Right atrium auricular region (tissue), 2 donors: ENCODE measurements around the gene OOEP. TPM values are rescaled to one million over a fixed set of nuclear protein-coding genes. Genes with fewer than 3 reads are reported as not detected.

Experiments
- DNase-seq: peaks from one replicate; pipeline ENCODE4 v3.0.0-alpha.2; 2019; ENCODE audit warnings: low spot score
- H3K27ac ChIP-seq, 2 donors: fragments of 200-600 bp; sonication (generic); 1 replicate in 1 of 2; 2 replicates in 1 of 2; pipeline ENCODE4 v1.5.1; 2016 to 2019
- H3K27me3 ChIP-seq, 2 donors: fragments of 200-600 bp; sonication (generic); one replicate each; pipeline versions ENCODE4 v1.5.1 to v1.6.0; 2017 to 2019
- H3K36me3 ChIP-seq: fragments of 200-600 bp; sonication (generic); one replicate; pipeline ENCODE4 v1.5.1; 2016
- H3K4me1 ChIP-seq, 2 donors: fragments of 200-600 bp; sonication (generic); one replicate each; pipeline versions ENCODE4 v1.5.1 to v1.6.0; 2017 to 2019
- H3K4me3 ChIP-seq, 2 donors: fragments of 200-600 bp; sonication (generic); 1 replicate in 1 of 2; 2 replicates in 1 of 2; pipeline ENCODE4 v1.5.1; 2017 to 2019; ENCODE audit warnings: mild to moderate bottlenecking in 1 of 2, moderate library complexity in 1 of 2
- H3K9me3 ChIP-seq, 2 donors: fragments of 200-600 bp; sonication (generic); one replicate each; pipeline ENCODE4 v1.5.1; 2019
- total RNA-seq, 2 donors: library from RNA; depleted of rRNA; stranded (reverse); fragments of >200 nt; gene quantifications; one replicate each; pipeline ENCODE4 v1.1.0, GENCODE V29; 2016
- TF ChIP-seq, protein P1 (sequence below), 2 donors: fragments of 200-600 bp; sonication (generic); IDR thresholded peaks; one replicate each; pipeline ENCODE4 v1.5.1; 2019; ENCODE audit warnings: antibody characterized with exemption in 2 of 2

OOEP gene
- total RNA-seq, 2 donors from 2014 or later, result not detected

DNA sequence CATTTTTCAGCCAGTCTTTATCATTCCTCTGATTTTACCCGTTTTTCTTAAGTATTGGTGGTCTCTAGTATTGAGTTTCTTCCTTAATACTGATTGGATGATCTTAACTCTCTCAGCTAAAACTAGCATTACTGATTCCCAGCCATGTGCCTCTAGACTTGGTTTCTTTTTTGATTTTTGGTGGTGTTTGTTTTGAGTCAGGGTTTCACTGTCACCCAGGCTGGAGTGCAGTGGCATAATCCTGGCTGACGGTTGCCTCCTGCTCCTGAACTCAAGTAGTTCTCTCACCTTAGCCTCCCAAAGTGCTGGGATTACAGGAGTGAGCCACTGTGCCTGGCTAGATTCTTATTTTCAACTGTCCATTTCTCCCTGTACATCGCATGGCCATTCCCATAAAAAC is 40.5 kb downstream of the OOEP start:
- TF ChIP-seq, protein P1, sequence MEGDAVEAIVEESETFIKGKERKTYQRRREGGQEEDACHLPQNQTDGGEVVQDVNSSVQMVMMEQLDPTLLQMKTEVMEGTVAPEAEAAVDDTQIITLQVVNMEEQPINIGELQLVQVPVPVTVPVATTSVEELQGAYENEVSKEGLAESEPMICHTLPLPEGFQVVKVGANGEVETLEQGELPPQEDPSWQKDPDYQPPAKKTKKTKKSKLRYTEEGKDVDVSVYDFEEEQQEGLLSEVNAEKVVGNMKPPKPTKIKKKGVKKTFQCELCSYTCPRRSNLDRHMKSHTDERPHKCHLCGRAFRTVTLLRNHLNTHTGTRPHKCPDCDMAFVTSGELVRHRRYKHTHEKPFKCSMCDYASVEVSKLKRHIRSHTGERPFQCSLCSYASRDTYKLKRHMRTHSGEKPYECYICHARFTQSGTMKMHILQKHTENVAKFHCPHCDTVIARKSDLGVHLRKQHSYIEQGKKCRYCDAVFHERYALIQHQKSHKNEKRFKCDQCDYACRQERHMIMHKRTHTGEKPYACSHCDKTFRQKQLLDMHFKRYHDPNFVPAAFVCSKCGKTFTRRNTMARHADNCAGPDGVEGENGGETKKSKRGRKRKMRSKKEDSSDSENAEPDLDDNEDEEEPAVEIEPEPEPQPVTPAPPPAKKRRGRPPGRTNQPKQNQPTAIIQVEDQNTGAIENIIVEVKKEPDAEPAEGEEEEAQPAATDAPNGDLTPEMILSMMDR (IDR thresholded peaks at IDR 0.05), result no peak
- H3K9me3 ChIP-seq, result no peaks in the 10 kb centered on the region
- H3K36me3 ChIP-seq, result no peaks in the 10 kb centered on the region
- H3K4me3 ChIP-seq, result no peak overlapping the region
- H3K27ac ChIP-seq, result no peak overlapping the region
- H3K27me3 ChIP-seq, result no peaks in the 10 kb centered on the region
- H3K4me1 ChIP-seq, result no peaks in the 10 kb centered on the region
- no peak for DNase-seq

DNA sequence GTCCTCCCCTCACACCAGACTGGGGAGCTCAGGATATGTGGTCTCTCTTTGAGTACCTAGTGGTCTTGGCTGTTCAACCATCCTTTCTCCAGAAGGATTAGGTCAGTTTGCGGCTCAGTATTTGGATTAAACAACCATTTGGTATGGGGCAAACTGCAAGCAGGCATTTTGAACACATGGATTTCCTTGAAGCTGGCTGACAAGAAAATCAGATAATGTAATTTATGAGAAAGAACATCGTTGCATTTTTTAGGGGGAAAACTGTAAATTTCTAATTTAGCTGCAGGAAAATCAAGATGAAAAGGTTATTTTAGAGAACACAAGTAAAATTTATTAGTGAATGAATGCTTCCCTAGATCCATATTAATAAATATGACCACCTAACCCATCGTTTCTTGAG is 40.9 kb downstream of the OOEP start:
- DNase-seq, result no peak
- Histone ChIP-seq H3K36me3 (no peaks in the 10 kb centered on the region), H3K9me3 (no peaks in the 10 kb centered on the region), H3K4me1 (no peaks in the 10 kb centered on the region), H3K27ac (no peak overlapping the region), H3K27me3 (no peaks in the 10 kb centered on the region), H3K4me3 (no peak overlapping the region)
- TF ChIP-seq, protein P1 (IDR thresholded peaks at IDR 0.05), result no peak

- Histone ChIP-seq H3K27me3 (no peaks in the 10 kb centered on the region), H3K4me1 (no peaks in the 10 kb centered on the region), H3K36me3 (no peaks in the 10 kb centered on the region), H3K4me3 (no peak overlapping the region), H3K9me3 (no peaks in the 10 kb centered on the region), H3K27ac (no peak overlapping the region)
- no peak for DNase-seq
- TF ChIP-seq, protein P1 (IDR thresholded peaks at IDR 0.05), result no peak
Observed at GRCh38 chr6:73325656-73326055, 44.0 kb downstream of the OOEP start.

- TF ChIP-seq, protein P1 (IDR thresholded peaks at IDR 0.05), result no peak
- no peaks in the 10 kb centered on the region for H3K36me3 ChIP-seq
Observed at GRCh38 chr6:73323323-73323722, 46.4 kb downstream of the OOEP start.

More at GRCh38 chr6:73323323-73323722, 46.4 kb downstream of the OOEP start:
- Histone ChIP-seq H3K27me3 (no peaks in the 10 kb centered on the region), H3K9me3 (peaks cover 0 to 18% of the 10 kb centered on the region in 2 donors), H3K4me1 (no peaks in the 10 kb centered on the region), H3K27ac (no peak overlapping the region), H3K4me3 (no peak overlapping the region)
- no peak for DNase-seq

Other genes with a start within 250 kb of the OOEP start
- not detected for gene KHDC1L, start 144.4 kb downstream of the OOEP start, total RNA-seq
- gene KHDC1, start 106.7 kb downstream of the OOEP start, total RNA-seq, result 1 to 10 TPM; 1.8 to 4.8 TPM
- not detected for gene DPPA5, start 15.6 kb downstream of the OOEP start, total RNA-seq
- not detected for gene KHDC3L, start 7.2 kb downstream of the OOEP start, total RNA-seq
- gene DDX43, start 24.9 kb upstream of the OOEP start, total RNA-seq, result under 1 TPM; 0.51 to 0.85 TPM
- gene CGAS, start 82.4 kb upstream of the OOEP start, total RNA-seq, result 1 to 10 TPM; 1.4 to 1.7 TPM
- 10 to 100 TPM; 16.1 to 22.6 TPM for gene MTO1, start 91.8 kb upstream of the OOEP start, total RNA-seq
- 1,000 to 10,000 TPM; 4,165 to 5,616 TPM for gene EEF1A1, start 151.1 kb upstream of the OOEP start, total RNA-seq